Measurements from ENCODE around the gene CMTR1.

CMTR1 gene

DNA sequence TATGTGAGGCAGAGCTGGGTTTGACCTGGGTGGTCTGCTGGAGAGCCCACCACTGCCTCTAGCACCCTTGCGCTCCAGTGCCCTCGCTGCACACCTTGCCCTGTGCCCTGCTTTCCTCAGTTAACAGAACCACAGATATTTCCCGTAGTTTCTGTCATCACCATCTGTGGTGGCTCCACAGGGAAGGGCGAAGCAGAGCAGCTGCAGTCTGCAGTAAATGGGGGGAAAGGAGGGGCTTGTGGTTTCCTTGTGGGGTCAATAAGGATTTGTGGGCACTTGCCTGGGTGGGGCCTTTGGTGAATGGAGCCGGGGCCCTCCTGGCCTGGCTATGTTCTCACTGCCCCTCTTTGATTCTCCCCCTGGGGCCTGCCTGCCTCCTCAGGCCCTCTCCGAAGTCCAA, 87.9 kb downstream of the CMTR1 start:
- H3K4me3 ChIP-seq (ENCODE audit: low read depth, low read length), result no peak overlapping the region
- TF ChIP-seq, protein P1, sequence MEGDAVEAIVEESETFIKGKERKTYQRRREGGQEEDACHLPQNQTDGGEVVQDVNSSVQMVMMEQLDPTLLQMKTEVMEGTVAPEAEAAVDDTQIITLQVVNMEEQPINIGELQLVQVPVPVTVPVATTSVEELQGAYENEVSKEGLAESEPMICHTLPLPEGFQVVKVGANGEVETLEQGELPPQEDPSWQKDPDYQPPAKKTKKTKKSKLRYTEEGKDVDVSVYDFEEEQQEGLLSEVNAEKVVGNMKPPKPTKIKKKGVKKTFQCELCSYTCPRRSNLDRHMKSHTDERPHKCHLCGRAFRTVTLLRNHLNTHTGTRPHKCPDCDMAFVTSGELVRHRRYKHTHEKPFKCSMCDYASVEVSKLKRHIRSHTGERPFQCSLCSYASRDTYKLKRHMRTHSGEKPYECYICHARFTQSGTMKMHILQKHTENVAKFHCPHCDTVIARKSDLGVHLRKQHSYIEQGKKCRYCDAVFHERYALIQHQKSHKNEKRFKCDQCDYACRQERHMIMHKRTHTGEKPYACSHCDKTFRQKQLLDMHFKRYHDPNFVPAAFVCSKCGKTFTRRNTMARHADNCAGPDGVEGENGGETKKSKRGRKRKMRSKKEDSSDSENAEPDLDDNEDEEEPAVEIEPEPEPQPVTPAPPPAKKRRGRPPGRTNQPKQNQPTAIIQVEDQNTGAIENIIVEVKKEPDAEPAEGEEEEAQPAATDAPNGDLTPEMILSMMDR (IDR thresholded peaks at IDR 0.05; ENCODE audit: low read depth, low read length), result no peak

DNA sequence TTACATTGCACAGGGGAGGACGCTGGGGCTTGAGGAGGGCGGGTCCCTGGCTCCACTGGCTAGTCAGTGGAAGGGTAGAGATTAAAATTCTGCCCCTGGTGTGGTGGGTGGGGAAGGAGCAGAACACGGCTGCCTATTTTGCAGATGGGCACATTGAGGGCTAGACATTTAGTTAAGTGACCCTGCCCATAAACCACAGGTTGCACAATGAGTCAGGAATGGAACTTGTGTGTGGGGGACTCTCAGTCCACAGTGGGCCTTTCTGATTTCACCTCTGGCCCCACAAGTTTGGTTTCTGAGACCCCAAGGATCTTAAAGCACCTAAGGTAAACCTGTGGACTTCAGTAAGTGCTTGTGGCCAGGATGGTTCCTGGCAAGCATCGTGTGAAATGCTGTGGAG, 88.7 kb downstream of the CMTR1 start:
- no peak overlapping the region for H3K4me3 ChIP-seq (ENCODE audit: low read depth, low read length)
- TF ChIP-seq, protein P1 (IDR thresholded peaks at IDR 0.05; ENCODE audit: low read depth, low read length), result no peak

DNA sequence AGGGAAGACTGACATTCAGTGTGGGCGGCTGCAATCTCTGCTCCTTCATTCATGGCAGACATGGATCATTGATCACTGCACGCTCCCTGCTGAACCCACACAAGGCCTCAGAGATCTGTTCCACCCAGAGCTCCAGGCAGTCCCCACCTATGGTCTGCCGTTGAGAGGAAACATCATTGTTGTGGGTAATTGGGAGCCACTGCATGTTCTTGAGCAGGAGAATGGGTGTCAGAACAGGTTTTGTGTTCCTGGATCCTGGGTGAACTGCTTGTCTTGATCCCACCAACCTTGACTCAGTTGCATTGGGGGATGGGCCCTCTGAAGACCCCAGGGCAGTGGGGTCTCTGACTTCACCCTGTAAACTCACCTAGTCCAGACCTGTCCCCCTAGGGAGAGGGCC, 89.8 kb downstream of the CMTR1 start:
- TF ChIP-seq, protein P1 (IDR thresholded peaks at IDR 0.05; ENCODE audit: low read depth, low read length), result no peak
- H3K4me3 ChIP-seq (ENCODE audit: low read depth, low read length), result no peak overlapping the region

DNA sequence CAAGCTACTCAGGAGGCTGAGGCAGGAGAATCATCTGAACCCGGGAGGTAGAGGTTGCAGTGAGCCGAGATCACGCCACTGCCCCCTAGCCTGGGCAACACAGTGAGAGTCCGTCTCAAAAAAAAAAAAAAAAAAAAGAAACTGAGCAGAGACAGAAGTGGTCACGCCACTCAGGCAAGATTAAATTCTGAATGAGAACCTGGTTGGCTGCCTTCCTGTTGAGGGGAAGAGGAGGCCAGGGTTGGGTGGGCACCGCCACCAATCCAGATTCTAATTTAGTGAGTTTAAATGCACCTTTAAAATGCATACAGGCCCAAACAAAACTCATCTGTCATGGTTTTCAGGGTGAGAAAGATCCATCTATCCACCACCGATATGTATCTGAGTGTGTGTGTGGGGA, 90.4 kb downstream of the CMTR1 start:
- no peak overlapping the region for H3K4me3 ChIP-seq (ENCODE audit: low read depth, low read length)
- TF ChIP-seq, protein P1 (IDR thresholded peaks at IDR 0.05; ENCODE audit: low read depth, low read length), result no peak

DNA sequence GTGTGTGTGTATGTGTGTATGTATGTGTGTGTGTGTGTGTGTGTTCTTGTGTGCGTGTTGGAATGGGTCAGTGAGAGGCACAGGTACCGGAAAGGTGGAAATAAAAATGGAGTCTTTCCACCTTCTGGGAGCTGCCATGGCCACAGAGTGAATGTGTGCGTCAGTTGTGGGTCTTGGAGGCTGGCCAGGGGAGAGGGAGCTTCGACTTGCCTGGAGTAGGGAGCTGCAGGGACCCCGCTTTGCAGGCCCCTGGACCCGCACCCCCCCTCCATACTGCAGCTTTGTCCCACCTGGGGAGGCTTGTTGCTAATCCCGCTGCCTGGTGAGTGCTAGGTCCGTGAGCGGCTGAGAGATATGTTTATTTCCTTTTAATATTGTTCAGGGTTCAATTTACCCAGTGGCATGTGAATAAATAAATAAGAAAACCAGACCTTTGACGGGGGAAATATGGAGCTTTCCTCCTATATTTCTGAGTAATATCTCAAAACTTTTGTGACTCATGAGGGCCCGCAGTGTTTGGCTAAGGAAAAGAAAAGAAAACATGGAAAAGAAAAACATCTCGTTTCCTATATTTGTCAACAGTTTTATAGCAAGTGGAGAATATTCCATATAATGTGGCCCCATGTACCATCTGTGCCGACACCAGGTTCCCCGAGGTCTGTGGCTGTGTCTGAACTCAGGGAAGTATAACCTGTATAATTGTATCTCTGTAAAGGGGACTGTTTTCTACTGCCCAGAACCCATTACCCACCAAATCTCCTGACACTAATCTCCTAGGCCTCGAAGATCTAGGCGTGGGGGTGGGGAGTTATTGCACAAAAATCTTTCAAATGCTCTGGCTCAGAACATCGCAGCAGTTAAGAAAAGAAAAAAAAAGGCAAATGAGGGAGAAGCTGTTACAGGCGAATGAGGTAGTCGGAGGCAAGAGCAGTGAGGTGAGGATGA, 91.3 kb downstream of the CMTR1 start:
- no peak overlapping the region for H3K4me3 ChIP-seq (ENCODE audit: low read depth, low read length)
- TF ChIP-seq, protein P1 (IDR thresholded peaks at IDR 0.05; ENCODE audit: low read depth, low read length), result no peak

DNA sequence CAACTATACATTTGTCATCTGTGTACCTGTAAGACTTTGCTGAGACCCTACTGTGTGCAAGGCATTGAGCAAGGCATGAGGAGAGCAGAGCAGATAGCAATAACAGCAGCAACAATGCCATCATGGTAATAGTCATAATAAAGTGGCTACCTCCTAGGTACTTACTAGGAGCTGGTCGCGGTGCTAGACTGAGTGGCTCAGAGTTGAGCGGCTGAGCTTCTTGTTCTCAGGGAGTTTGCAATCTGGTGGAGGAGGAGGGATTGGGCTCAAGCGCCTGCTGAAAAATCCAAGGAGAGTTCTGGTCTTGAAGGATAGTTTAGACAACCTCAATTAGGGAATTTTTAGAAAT, 91.9 kb downstream of the CMTR1 start:
- H3K4me3 ChIP-seq (ENCODE audit: low read depth, low read length), result no peak overlapping the region
- TF ChIP-seq, protein P1 (IDR thresholded peaks at IDR 0.05; ENCODE audit: low read depth, low read length), result no peak

All from WI38 (cell line).